HCT116 (cell line): ENCODE results near the gene OTUD3. TPM values are rescaled to one million over a fixed set of nuclear protein-coding genes. Genes with fewer than 3 reads are reported as not detected.

Experiments
- ATAC-seq: fragments of 200-7000 bp; cut with Tn5 transposase; 2 replicates; pipeline ENCODE4 v1.9.1; 2020; ENCODE audit warnings: mild to moderate bottlenecking, moderate library complexity
- BruUV-seq: library from RNA; stranded (reverse); fragments of 400-500 nt; replicated peaks from 2 replicates; lab custom pipeline; 2021; lab: Mats Ljungman, UMichigan
- CTCF ChIA-PET: fragments of 300-600 bp; sonication (Branson Sonifier 250); formaldehyde crosslinking; loops from one replicate; lab custom pipeline; 2021; ENCODE audit warnings: antibody characterized with exemption; lab: Charles Lee
- POLR2A ChIA-PET: fragments of 300-600, 350-600 bp; sonication (Branson Sonifier 250); formaldehyde crosslinking; loops from one replicate; lab custom pipeline; 2021; ENCODE audit warnings: antibody characterized with exemption; lab: Charles Lee
- RAD21 ChIA-PET, 2 experiments: fragments of 300-600 bp; sonication (Branson Sonifier 250); formaldehyde crosslinking; loops; one replicate each; lab custom pipeline; 2023; ENCODE audit warnings: low total read pairs in 2 of 2; ENCODE audit not compliant: uncharacterized antibody in 2 of 2, unreplicated experiment in 2 of 2, low non-redundant PET in 1 of 2; lab: Charles Lee
- DNase-seq: peaks from one replicate; pipeline ENCODE4 v3.0.0-alpha.2; 2010; ENCODE audit warnings: low read depth, low spot score
- H2AFZ ChIP-seq: fragments of 200-600 bp; shearing (Covaris generic), sonication (generic); 2 replicates; pipeline ENCODE4 v1.6.1; 2017; ENCODE audit warnings: low read depth, mixed run types, mixed read lengths, antibody characterized with exemption, low read length; ENCODE audit not compliant: poor library complexity, severe bottlenecking
- H3K27ac ChIP-seq: 2 replicates; pipeline ENCODE4 v1.5.1; 2012; ENCODE audit warnings: low read depth, low read length
- H3K27me3 ChIP-seq: fragments of 200-600 bp; sonication (generic); 2 replicates; pipeline ENCODE4 v1.6.1; 2016; ENCODE audit warnings: mixed run types, low read length, mixed read lengths; ENCODE audit not compliant: insufficient read depth
- H3K36me3 ChIP-seq, 2 experiments: fragments of 200-500 bp in 1 of 2; fragments of 200-600 bp in 1 of 2; sonication (Bioruptor generic) in 1 of 2; sonication (generic) in 1 of 2; 2 replicates each; pipeline versions ENCODE4 v1.5.1 to v1.6.1; 2014 to 2016; ENCODE audit warnings: low read length in 2 of 2, inconsistent platforms in 1 of 2, mixed read lengths in 1 of 2, mixed run types in 1 of 2; ENCODE audit not compliant: insufficient read depth in 2 of 2, control insufficient read depth in 1 of 2
- H3K4me1 ChIP-seq, 2 experiments: fragments of 200-600 bp in 1 of 2; sonication (generic) in 1 of 2; 2 replicates each; pipeline versions ENCODE4 v1.5.1 to v1.6.1; 2012 to 2017; ENCODE audit warnings: low read length in 2 of 2, inconsistent platforms in 1 of 2, mild to moderate bottlenecking in 1 of 2, mixed read lengths in 1 of 2, mixed run types in 1 of 2, moderate library complexity in 1 of 2; ENCODE audit not compliant: insufficient read depth in 2 of 2, control insufficient read depth in 1 of 2
- H3K4me2 ChIP-seq: fragments of 200-600 bp; sonication (generic); 2 replicates; pipeline ENCODE4 v1.6.1; 2017; ENCODE audit warnings: mixed run types, low read length, mixed read lengths
- H3K4me3 ChIP-seq, 2 experiments: fragments of 200-600 bp in 1 of 2; sonication (generic) in 1 of 2; replicated peaks in 1 of 2; 2 replicates each; pipeline ENCODE4 v1.5.1; 2011 to 2016; ENCODE audit warnings: low read length in 2 of 2, control low read depth in 1 of 2, low read depth in 1 of 2, mild to moderate bottlenecking in 1 of 2, mixed read lengths in 1 of 2, mixed run types in 1 of 2
- H3K79me2 ChIP-seq: fragments of 200-600 bp; sonication (generic); 2 replicates; pipeline ENCODE4 v1.6.1; 2017; ENCODE audit warnings: mild to moderate bottlenecking, mixed run types, low read length, moderate library complexity, mixed read lengths; ENCODE audit not compliant: insufficient read depth
- H3K9ac ChIP-seq: fragments of 200-600 bp; sonication (generic); 2 replicates; pipeline ENCODE4 v1.6.1; 2016; ENCODE audit warnings: low read length, mixed read lengths
- H3K9me2 ChIP-seq: fragments of 200-600 bp; sonication (generic), shearing (Covaris generic); 2 replicates; pipeline ENCODE4 v1.6.1; 2017; ENCODE audit warnings: mixed run types, mild to moderate bottlenecking, moderate library complexity; ENCODE audit not compliant: insufficient read depth
- H3K9me3 ChIP-seq, 2 experiments: fragments of 200-500 bp in 1 of 2; fragments of 200-600 bp in 1 of 2; sonication (Bioruptor generic) in 1 of 2; sonication (generic) in 1 of 2; 2 replicates each; pipeline ENCODE4 v1.6.1; 2014 to 2017; ENCODE audit warnings: low read length in 2 of 2, mixed read lengths in 2 of 2, inconsistent platforms in 1 of 2, low read depth in 1 of 2, mild to moderate bottlenecking in 1 of 2, mixed run types in 1 of 2, moderate library complexity in 1 of 2; ENCODE audit not compliant: control insufficient read depth in 1 of 2, insufficient read depth in 1 of 2
- H4K20me1 ChIP-seq: fragments of 200-600 bp; sonication (generic), shearing (Covaris generic); 2 replicates; pipeline ENCODE4 v1.6.1; 2017; ENCODE audit warnings: mixed run types, mild to moderate bottlenecking, moderate library complexity; ENCODE audit not compliant: insufficient read depth
- CEBPB ChIP-seq: IDR thresholded peaks from 2 replicates; pipeline ENCODE4 v1.6.1; 2012; ENCODE audit warnings: low read depth
- EZH2 ChIP-seq: fragments of 200-600 bp; sonication (generic); IDR thresholded peaks from 2 replicates; pipeline ENCODE4 v1.6.1; 2017; ENCODE audit warnings: antibody characterized with exemption, mixed run types
- FOSL1 ChIP-seq: IDR thresholded peaks from 2 replicates; pipeline ENCODE4 v1.6.1; 2012; ENCODE audit warnings: low read depth
- REST ChIP-seq: IDR thresholded peaks from 2 replicates; pipeline ENCODE4 v1.6.1; 2012; ENCODE audit warnings: low read depth
- SIN3A ChIP-seq: IDR thresholded peaks from 2 replicates; pipeline ENCODE4 v1.6.1; 2012; ENCODE audit warnings: low read depth
- SP1 ChIP-seq: IDR thresholded peaks from 2 replicates; pipeline ENCODE4 v1.6.1; 2012; ENCODE audit warnings: low read depth
- TCF7L2 ChIP-seq: IDR thresholded peaks from 2 replicates; pipeline ENCODE4 v1.7.0; 2011; ENCODE audit warnings: borderline replicate concordance, inconsistent platforms; ENCODE audit not compliant: insufficient read depth, insufficient read length; ENCODE audit errors: extremely low read depth
- YY1 ChIP-seq: IDR thresholded peaks from 2 replicates; pipeline ENCODE4 v1.6.1; 2011; ENCODE audit warnings: low read length, low read depth, moderate library complexity, mild to moderate bottlenecking; ENCODE audit not compliant: insufficient replicate concordance; ENCODE audit errors: extremely low read depth
- ZNF274 ChIP-seq: fragments of 200-500 bp; sonication (Bioruptor generic); IDR thresholded peaks from 2 replicates; pipeline ENCODE4 v1.6.1; 2014; ENCODE audit warnings: mild to moderate bottlenecking, low read depth, low read length, inconsistent platforms
- intact Hi-C: fragments of 100-400 bp; cut with micrococcal nuclease; formaldehyde crosslinking; loops from 2 replicates; pipeline ENCODE4 v1.10.0; 2022
- total RNA-seq: library from RNA; stranded (reverse); gene quantifications from one replicate; pipeline ENCODE4 v1.2.1, GENCODE V29; 2021; ENCODE audit not compliant: unreplicated experiment
- TF ChIP-seq, protein P1 (sequence below): IDR thresholded peaks from 2 replicates; pipeline ENCODE4 v1.6.1; 2012
- TF ChIP-seq, protein P2 (sequence below): IDR thresholded peaks from 2 replicates; pipeline ENCODE4 v1.6.1; 2012

The OTUD3 gene
- total RNA-seq, 1 experiment from 2014 or later: 15.0 TPM

GRCh38 chr1:19864570-19865160 lies 17.5 kb upstream of the OTUD3 start:
- Histone ChIP-seq H3K4me1 (peaks cover 10 to 22% of the 10 kb centered on the region in 2 experiments; a peak in 3 of 4 replicates), H3K27ac (no peak overlapping the region), H3K9me3 (peaks cover 3 to 4% of the 10 kb centered on the region in 2 experiments; a peak in 1 of 4 replicates), H3K9me2 (no peaks in the 10 kb centered on the region), H3K36me3 (no peaks in the 10 kb centered on the region), H3K9ac (no peak overlapping the region), H3K79me2 (no peaks in the 10 kb centered on the region), H3K27me3 (no peaks in the 10 kb centered on the region), H3K4me3 (no peak overlapping the region), H3K4me2 (no peak overlapping the region), H2AFZ (no peak overlapping the region), H4K20me1 (no peaks in the 10 kb centered on the region)
- TF ChIP-seq REST (no peak), CEBPB (no peak), SP1 (no peak)
- no peak for ATAC-seq
- no TSS peak for BruUV-seq
- intact Hi-C loops: no loop called here
- ChIA-PET RAD21 (no interaction called here), POLR2A (no interaction called here), CTCF (interaction anchor here (1.4 kb wide), 1 partner anchor 17 kb away, joined by 4 read pairs; the partner anchor contains the start of gene OTUD3)
- no peak for DNase-seq

GRCh38 chr1:19866029-19866428 lies 16.2 kb upstream of the OTUD3 start:
- ChIA-PET CTCF (no interaction called here), RAD21 (no interaction called here), POLR2A (no interaction called here)
- no peak overlapping the region for H3K9ac ChIP-seq
- ATAC-seq: no peak
- H3K27me3 ChIP-seq: no peaks in the 10 kb centered on the region
- no peak for DNase-seq
- H3K4me2 ChIP-seq: no peak overlapping the region
- no peak overlapping the region for H3K27ac ChIP-seq
- no peaks in the 10 kb centered on the region for H3K79me2 ChIP-seq
- TF ChIP-seq, protein P1, sequence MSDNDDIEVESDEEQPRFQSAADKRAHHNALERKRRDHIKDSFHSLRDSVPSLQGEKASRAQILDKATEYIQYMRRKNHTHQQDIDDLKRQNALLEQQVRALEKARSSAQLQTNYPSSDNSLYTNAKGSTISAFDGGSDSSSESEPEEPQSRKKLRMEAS: no peak
- TF ChIP-seq SP1 (no peak), EZH2 (no peak), FOSL1 (no peak), TCF7L2 (no peak), REST (no peak), SIN3A (no peak), ZNF274 (no peak), YY1 (no peak)
- TF ChIP-seq, protein P2, sequence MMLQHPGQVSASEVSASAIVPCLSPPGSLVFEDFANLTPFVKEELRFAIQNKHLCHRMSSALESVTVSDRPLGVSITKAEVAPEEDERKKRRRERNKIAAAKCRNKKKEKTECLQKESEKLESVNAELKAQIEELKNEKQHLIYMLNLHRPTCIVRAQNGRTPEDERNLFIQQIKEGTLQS: no peak
- intact Hi-C loops: no loop called here
- peaks cover 9 to 18% of the 10 kb centered on the region in 2 experiments; a peak in 3 of 4 replicates for H3K4me1 ChIP-seq
- no peaks in the 10 kb centered on the region for H4K20me1 ChIP-seq
- H2AFZ ChIP-seq: no peak overlapping the region
- no peaks in the 10 kb centered on the region for H3K36me3 ChIP-seq
- BruUV-seq: no TSS peak
- no peaks in the 10 kb centered on the region for H3K9me2 ChIP-seq
- peaks cover 3 to 4% of the 10 kb centered on the region in 2 experiments; a peak in 1 of 4 replicates for H3K9me3 ChIP-seq
- no peak overlapping the region for H3K4me3 ChIP-seq
